ENCODE measurements around the gene TMEM151B. TPM values are rescaled to one million over a fixed set of nuclear protein-coding genes. Genes with fewer than 3 reads are reported as not detected.
"Not testable (repeated sequence)": the region's sequence is repeated elsewhere in the genome, so short reads cannot be mapped to it uniquely, and the experiment has no call there.

Gene TMEM151B
- total RNA-seq, 8 experiments from 2014 or later, result 0.41 to 21.4 (median 14.3) TPM

DNA sequence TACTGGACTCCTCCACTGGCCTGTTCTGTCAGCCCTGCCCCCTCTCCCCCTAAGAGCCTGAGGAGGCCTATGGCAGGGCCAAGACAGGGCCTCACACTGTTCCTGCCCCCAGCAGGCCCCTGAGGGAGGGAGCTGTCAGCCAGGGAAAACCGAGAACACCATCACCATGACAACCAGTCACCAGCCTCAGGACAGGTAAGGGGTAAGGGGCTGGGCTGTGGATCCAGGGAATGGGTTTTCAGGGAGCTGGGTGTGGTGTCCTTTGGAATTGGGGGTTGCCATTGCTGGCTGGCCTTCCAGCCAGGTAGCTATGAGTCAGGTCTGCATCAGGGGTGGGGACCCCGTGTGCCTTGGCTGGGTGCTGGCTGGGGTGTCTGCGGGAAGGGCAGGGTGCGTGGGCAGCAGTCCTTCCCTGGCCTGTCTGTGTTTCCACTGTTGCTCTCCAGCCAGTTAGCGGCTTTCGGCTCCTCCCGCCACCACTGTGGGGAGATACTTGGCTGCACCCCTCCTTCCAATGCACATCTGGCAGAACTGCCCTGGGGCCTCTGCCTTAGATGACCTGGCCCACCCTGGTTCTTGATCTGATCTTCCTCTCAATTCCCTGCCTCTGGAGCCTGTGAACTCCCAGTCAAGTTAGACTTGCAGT lies 43.0 kb upstream of the TMEM151B start:
- H3K4me1 ChIP-seq (replicated peaks in 1 of 2), result peaks cover 46 to 54% of the 10 kb centered on the region in 2 donors
- in situ Hi-C loops (cut with MboI; ENCODE audit: low pct_unique_long_range_greater_than_20kb in 2 of 9, low sequenced_read_pairs in 9 of 9, unreplicated experiment in 9 of 9), result loop anchor here in 1 of 9 experiments (25.0 kb wide), 1 partner anchor 115 kb away; no protein-coding TSS in a partner anchor
- peak overlapping the region in 3 of 5 donors; percentile 13 to 21 (median 19) for H3K4me3 ChIP-seq
- H3K27ac ChIP-seq, result peak overlapping the region; percentile 87 to 89
- ATAC-seq (replicated peaks in 6 of 8), result peak in 7 of 8 experiments; percentile 2 to 31 (median 13)
- 94 to 100% methylated on average over 4 to 5 of the region's 7 CpGs; no CpG with 5 or more reads in 8 of the 10 experiments for WGBS, 10 experiments

DNA sequence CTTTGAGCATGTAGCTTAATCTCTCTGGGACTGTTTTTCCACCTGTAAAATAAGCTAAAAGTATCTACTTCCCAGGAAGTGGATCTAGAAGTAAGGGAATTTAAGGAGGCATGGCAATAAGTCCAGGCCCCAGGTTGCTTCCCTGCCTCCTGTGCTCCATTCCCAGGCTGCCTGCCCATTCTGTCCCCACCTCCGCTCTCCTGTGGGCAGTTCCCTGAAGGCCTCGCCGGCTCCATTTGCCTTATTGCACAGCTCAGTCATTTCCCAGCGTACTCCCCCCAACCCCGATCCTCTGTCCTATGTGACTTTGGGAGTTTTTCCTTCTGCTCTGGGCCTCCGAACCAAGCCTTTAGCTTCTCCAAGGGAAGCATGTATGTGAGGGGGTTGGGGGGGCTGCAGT lies 42.2 kb upstream of the TMEM151B start:
- 80 to 100% (median 100%) methylated on average over 1 to 5 of the region's 6 CpGs; no CpG with 5 or more reads in 1 of the 10 experiments for WGBS, 10 experiments
- in situ Hi-C loops (cut with MboI; ENCODE audit: low pct_unique_long_range_greater_than_20kb in 2 of 9, low sequenced_read_pairs in 9 of 9, unreplicated experiment in 9 of 9), result loop anchor here in 1 of 9 experiments (25.0 kb wide), 1 partner anchor 116 kb away; no protein-coding TSS in a partner anchor
- Histone ChIP-seq H3K27ac (peak overlapping the region in 1 of 2 donors; percentile 89), H3K4me3 (no peak overlapping the region), H3K4me1 (replicated peaks in 1 of 2) (peaks cover 41 to 47% of the 10 kb centered on the region in 2 donors)
- ATAC-seq (replicated peaks in 6 of 8), result no peak

DNA sequence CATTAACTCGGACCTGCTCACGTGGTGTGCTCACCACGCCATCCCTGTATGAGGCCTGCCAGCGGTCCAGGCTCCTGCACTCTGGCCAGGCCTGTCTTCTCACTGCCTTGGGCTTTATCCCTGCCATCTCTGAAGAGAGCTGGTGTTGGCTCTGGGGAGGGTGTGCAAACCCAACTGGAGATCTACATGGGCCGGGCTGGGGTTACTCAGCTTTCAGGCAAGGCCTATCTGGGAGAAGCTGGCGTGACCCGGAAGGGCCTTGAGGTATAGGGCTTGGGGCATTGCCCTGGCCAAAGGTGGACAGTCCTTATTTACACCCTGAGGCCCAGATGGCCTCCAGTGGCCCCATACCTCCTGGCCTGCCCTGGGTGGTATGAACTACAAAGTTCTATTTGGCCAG lies 41.8 kb upstream of the TMEM151B start:
- H3K4me3 ChIP-seq, result no peak overlapping the region
- ATAC-seq (replicated peaks in 6 of 8), result no peak
- in situ Hi-C loops (cut with MboI; ENCODE audit: low pct_unique_long_range_greater_than_20kb in 2 of 9, low sequenced_read_pairs in 9 of 9, unreplicated experiment in 9 of 9), result loop anchor here in 1 of 9 experiments (25.0 kb wide), 1 partner anchor 116 kb away; no protein-coding TSS in a partner anchor
- H3K4me1 ChIP-seq (replicated peaks in 1 of 2), result peaks cover 41 to 46% of the 10 kb centered on the region in 2 donors
- WGBS, 10 experiments, result 0 to 100% (median 90%) methylated on average over 1 to 3 of the region's 7 CpGs; no CpG with 5 or more reads in 3 of the 10 experiments
- H3K27ac ChIP-seq, result peak overlapping the region in 1 of 2 donors; percentile 89

DNA sequence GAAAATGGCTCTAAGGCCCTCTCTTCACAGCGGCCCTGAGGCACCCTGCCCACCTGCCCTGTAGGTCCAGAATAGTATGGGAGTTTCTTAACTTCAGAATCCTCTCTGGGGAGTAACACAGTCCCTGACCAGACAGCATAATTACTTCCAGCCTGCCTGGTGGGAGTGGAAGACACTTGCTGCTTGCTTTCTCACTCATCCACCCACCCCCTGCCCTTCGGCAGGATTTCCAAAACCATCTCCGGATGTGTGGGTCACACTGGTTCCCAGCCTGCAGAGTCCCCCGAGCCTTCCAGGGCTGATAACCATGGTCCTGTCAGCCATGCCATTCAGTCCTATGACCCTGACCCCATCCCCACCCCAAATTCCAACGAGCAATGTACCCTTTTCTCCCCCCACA lies 41.4 kb upstream of the TMEM151B start:
- H3K4me1 ChIP-seq (replicated peaks in 1 of 2), result peaks cover 41 to 46% of the 10 kb centered on the region in 2 donors

DNA sequence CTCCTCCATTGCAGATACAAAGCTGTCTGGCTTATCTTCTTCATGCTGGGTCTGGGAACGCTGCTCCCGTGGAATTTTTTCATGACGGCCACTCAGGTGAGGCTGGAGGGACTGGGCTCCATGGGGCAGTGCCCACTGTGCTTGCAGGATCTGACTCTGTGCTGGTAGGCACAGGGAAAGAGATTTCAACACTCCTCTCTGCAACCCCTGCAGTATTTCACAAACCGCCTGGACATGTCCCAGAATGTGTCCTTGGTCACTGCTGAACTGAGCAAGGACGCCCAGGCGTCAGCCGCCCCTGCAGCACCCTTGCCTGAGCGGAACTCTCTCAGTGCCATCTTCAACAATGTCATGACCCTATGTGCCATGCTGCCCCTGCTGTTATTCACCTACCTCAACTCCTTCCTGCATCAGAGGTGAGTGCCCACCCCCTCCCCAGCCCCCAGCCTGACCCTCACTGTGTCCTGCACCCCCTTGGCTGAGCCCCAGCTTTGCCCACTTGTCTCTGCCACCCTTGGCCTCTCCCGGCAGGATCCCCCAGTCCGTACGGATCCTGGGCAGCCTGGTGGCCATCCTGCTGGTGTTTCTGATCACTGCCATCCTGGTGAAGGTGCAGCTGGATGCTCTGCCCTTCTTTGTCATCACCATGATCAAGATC lies 40.7 kb upstream of the TMEM151B start:
- in situ Hi-C loops (cut with MboI; ENCODE audit: low pct_unique_long_range_greater_than_20kb in 2 of 9, low sequenced_read_pairs in 9 of 9, unreplicated experiment in 9 of 9), result loop anchor here in 2 of 9 experiments (10.0 to 25.0 kb wide), 2 partner anchors 55 to 117 kb away; no protein-coding TSS in a partner anchor
- ATAC-seq (replicated peaks in 6 of 8), result no peak
- WGBS, 10 experiments, result 100% methylated on average over 1 of the region's 11 CpGs; no CpG with 5 or more reads in 9 of the 10 experiments
- H3K4me1 ChIP-seq (replicated peaks in 1 of 2), result peaks cover 36 to 41% of the 10 kb centered on the region in 2 donors
- H3K4me3 ChIP-seq, result no peak overlapping the region
- H3K27ac ChIP-seq, result no peak overlapping the region

More for the DNA sequence above, 41.4 kb upstream of the TMEM151B start:
- Histone ChIP-seq H3K4me3 (no peak overlapping the region), H3K27ac (no peak overlapping the region)
- in situ Hi-C loops (cut with MboI; ENCODE audit: low pct_unique_long_range_greater_than_20kb in 2 of 9, low sequenced_read_pairs in 9 of 9, unreplicated experiment in 9 of 9), result loop anchor here in 1 of 9 experiments (25.0 kb wide), 1 partner anchor 117 kb away; no protein-coding TSS in a partner anchor
- 0 to 100% (median 39%) methylated on average over 1 of the region's 5 CpGs; no CpG with 5 or more reads in 6 of the 10 experiments for WGBS, 10 experiments
- ATAC-seq (replicated peaks in 6 of 8), result peak in 2 of 8 experiments; percentile 11 to 18

DNA sequence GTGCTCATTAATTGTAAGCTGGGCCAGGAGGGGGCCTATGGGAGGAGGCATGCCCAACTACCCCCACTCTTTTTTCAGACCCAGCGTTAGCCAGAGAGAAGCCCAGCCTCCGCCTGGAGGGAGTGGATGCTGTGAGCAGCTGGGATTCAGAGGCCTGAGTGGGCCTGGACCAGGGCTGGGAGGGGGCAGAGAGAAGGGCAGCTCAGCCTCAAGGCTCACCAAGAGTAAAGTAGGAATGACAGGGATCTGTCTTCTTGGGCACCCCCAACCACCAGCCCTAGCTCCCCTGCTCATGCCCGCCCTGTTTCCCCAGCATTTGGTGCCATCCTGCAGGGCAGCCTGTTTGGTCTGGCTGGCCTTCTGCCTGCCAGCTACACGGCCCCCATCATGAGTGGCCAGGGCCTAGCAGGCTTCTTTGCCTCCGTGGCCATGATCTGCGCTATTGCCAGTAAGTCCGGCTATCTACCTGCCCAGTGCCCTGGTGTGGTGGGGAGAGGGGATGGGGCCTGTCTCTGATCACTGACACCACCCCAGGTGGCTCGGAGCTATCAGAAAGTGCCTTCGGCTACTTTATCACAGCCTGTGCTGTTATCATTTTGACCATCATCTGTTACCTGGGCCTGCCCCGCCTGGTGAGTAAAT lies 40.1 kb upstream of the TMEM151B start:
- ATAC-seq (replicated peaks in 6 of 8), result no peak
- Histone ChIP-seq H3K27ac (no peak overlapping the region), H3K4me1 (replicated peaks in 1 of 2) (peaks cover 30 to 34% of the 10 kb centered on the region in 2 donors), H3K4me3 (no peak overlapping the region)
- 98 to 100% (median 100%) methylated on average over 1 to 6 of the region's 10 CpGs; no CpG with 5 or more reads in 6 of the 10 experiments for WGBS, 10 experiments
- in situ Hi-C loops (cut with MboI; ENCODE audit: low pct_unique_long_range_greater_than_20kb in 2 of 9, low sequenced_read_pairs in 9 of 9, unreplicated experiment in 9 of 9), result loop anchor here in 2 of 9 experiments (10.0 to 25.0 kb wide), 2 partner anchors 55 to 118 kb away; no protein-coding TSS in a partner anchor

DNA sequence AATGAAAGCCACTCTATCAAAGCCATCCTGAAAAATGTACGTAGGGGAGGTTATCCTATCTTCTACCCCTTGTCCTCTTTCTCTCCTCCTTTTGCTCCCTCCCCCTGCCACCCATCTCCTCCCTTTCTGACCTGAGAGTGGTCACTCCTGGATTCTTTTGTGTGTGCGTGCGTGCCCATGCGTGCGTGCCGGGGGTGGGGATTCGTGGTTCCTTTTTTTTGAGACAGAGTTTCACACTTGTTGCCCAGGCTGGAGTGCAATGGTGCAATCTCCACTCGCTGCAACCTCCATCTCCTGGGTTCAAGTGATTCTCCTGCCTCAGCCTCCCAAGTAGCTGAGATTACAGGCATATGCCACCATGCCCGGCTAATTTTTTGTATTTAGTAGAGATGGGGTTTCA lies 38.8 kb upstream of the TMEM151B start:
- not testable (repeated sequence) for H3K4me3 ChIP-seq; H3K27ac ChIP-seq; ATAC-seq (replicated peaks in 6 of 8)
- peaks cover 17 to 21% of the 10 kb centered on the region in 2 donors for H3K4me1 ChIP-seq (replicated peaks in 1 of 2)
- 60 to 100% (median 92%) methylated on average over 1 to 8 of the region's 9 CpGs; no CpG with 5 or more reads in 2 of the 10 experiments for WGBS, 10 experiments
- in situ Hi-C loops (cut with MboI; ENCODE audit: low pct_unique_long_range_greater_than_20kb in 2 of 9, low sequenced_read_pairs in 9 of 9, unreplicated experiment in 9 of 9), result loop anchor here in 2 of 9 experiments (10.0 to 25.0 kb wide), 2 partner anchors 57 to 119 kb away; no protein-coding TSS in a partner anchor

DNA sequence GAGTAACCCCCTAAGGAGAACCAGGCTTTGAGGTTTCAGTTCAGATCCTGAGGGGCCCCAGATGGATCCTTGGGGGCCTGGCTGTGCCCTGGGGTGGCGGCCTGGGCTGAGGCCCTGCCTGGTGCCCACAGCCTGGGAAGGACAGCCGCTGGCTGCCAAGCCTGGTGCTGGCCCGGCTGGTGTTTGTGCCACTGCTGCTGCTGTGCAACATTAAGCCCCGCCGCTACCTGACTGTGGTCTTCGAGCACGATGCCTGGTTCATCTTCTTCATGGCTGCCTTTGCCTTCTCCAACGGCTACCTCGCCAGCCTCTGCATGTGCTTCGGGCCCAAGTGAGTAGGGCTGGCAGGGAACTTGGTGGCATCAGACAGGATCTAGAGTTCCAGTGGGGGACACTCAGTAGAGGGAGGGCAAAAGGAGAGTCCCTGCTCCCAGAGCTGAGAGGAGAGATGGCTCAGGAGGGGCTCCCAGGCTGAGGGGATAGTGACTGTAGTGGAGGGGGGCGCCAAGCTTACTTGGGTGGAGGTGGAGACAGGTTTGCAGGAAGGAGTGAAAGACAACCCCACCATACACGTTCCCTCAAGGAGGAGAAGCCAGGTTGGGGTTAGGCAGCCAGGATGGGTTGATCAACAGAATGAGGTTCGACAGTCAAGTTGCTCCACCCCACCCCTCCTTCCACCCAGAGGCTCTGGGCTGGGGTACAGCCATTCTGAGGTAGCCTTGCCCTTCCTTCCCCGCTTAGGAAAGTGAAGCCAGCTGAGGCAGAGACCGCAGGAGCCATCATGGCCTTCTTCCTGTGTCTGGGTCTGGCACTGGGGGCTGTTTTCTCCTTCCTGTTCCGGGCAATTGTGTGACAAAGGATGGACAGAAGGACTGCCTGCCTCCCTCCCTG lies 37.3 kb upstream of the TMEM151B start:
- 20 to 100% (median 86%) methylated on average over 1 to 10 of the region's 16 CpGs; no CpG with 5 or more reads in 4 of the 10 experiments for WGBS, 10 experiments

DNA sequence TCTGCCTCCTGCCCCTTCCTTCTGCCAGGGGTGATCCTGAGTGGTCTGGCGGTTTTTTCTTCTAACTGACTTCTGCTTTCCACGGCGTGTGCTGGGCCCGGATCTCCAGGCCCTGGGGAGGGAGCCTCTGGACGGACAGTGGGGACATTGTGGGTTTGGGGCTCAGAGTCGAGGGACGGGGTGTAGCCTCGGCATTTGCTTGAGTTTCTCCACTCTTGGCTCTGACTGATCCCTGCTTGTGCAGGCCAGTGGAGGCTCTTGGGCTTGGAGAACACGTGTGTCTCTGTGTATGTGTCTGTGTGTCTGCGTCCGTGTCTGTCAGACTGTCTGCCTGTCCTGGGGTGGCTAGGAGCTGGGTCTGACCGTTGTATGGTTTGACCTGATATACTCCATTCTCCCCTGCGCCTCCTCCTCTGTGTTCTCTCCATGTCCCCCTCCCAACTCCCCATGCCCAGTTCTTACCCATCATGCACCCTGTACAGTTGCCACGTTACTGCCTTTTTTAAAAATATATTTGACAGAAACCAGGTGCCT lies 36.6 kb upstream of the TMEM151B start:
- Histone ChIP-seq H3K4me1 (replicated peaks in 1 of 2) (peaks cover 14 to 18% of the 10 kb centered on the region in 2 donors), H3K4me3 (no peak overlapping the region), H3K27ac (no peak overlapping the region)
- in situ Hi-C loops (cut with MboI; ENCODE audit: low pct_unique_long_range_greater_than_20kb in 2 of 9, low sequenced_read_pairs in 9 of 9, unreplicated experiment in 9 of 9), result loop anchor here in 2 of 9 experiments (10.0 to 25.0 kb wide), 2 partner anchors 59 to 121 kb away; no protein-coding TSS in a partner anchor
- ATAC-seq (replicated peaks in 6 of 8), result no peak
- 45 to 100% (median 84%) methylated on average over 2 to 12 of the region's 14 CpGs; no CpG with 5 or more reads in 2 of the 10 experiments for WGBS, 10 experiments

More for the DNA sequence above, 37.3 kb upstream of the TMEM151B start:
- Histone ChIP-seq H3K4me3 (no peak overlapping the region), H3K27ac (no peak overlapping the region), H3K4me1 (replicated peaks in 1 of 2) (peaks cover 13% of the 10 kb centered on the region in 2 donors)
- in situ Hi-C loops (cut with MboI; ENCODE audit: low pct_unique_long_range_greater_than_20kb in 2 of 9, low sequenced_read_pairs in 9 of 9, unreplicated experiment in 9 of 9), result loop anchor here in 2 of 9 experiments (10.0 to 25.0 kb wide), 2 partner anchors 58 to 121 kb away; no protein-coding TSS in a partner anchor
- ATAC-seq (replicated peaks in 6 of 8), result no peak

DNA sequence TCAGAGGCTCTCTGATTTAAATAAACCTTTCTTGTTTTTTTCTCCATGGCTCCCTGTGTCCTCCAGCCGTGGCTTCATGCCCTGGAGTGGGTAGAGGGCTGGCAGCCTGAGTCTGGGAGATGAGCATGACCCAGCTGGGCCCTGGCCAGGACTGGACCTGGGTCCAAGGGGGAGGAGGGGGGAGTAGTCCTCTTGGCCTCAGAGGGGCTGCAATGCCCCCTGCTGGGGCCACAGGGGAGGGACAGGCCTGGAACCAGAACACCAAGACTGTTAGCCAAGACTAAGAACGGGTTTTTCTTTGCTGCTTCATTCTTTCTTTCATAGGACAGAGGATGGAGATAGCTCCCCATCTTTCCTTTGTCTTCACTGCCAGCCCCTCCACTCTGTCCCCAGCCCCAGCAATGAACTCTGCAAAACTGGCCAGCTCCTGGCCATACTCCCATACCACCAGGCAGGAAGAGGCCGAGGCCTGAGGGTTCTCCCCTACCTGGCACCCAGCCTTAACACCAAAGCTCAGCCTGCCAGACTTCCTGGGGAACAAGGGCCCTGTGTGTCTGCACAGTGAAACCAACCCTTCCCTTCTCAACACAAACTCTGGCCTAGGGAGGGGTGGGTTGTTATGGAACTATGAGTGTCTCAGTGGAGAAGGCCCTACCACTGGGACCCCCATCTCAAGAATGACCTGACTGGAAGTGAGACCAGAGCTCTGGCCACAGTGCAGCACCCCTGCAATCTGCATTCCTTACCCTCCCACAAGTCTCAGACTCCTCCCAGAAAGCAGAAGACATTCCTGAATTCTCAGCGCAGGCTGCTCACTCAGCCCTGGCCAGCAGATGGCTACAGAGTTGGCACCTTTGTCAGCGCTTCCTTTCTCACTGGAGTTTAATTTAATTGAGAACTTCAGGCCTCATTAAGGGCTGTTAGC lies 35.9 kb upstream of the TMEM151B start:
- peaks cover 15 to 21% of the 10 kb centered on the region in 2 donors for H3K4me1 ChIP-seq (replicated peaks in 1 of 2)
- in situ Hi-C loops (cut with MboI; ENCODE audit: low pct_unique_long_range_greater_than_20kb in 2 of 9, low sequenced_read_pairs in 9 of 9, unreplicated experiment in 9 of 9), result loop anchor here in 2 of 9 experiments (10.0 to 25.0 kb wide), 2 partner anchors 60 to 122 kb away; no protein-coding TSS in a partner anchor
- no peak overlapping the region for H3K27ac ChIP-seq
- 0 to 100% (median 41%) methylated on average over 1 to 2 of the region's 5 CpGs; no CpG with 5 or more reads in 4 of the 10 experiments for WGBS, 10 experiments
- ATAC-seq (replicated peaks in 6 of 8), result peak in 4 of 8 experiments; percentile 0 to 59 (median 54)
- no peak overlapping the region for H3K4me3 ChIP-seq
